ENCODE results near the gene ARID3A.

ARID3A gene

DNA sequence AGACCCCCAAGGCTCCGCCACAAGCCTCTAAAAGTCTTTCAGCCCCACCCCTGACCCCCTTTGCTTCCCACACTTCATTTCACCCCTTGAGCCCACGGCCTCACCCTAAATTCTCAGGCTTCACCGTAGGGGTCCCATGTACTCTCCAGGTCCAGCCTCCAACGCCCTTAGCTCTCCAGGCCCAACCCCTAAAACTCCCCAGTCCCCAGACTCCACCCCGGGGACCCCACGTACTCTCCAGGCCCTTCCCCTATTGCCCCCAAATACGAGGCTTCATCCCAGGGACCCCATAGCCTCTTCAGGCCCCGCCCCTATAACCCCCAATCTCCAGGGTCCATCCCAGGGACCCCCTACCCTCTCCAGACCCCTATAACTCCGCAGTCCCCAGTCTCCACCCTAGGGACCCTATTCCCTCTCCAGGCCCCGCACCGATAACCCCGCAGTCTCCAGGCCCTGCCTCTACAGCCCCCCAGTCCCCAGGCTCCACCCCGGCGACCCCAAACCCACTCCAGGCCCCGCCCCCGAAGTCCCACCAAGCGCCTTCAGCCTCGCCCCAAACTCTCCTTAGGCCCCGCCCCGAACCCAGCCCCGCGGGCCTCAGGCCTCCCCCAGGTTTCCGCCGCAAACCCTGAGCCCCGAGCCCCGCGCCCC is 33.5 kb upstream of the ARID3A start:
- Histone ChIP-seq H3K36me3 (peaks cover 55% of the 10 kb centered on the region), H3K27ac (peak overlapping the region; percentile 94), H3K4me1 (ENCODE audit: control insufficient read depth in 1 of 2, insufficient read depth in 1 of 2, low read depth in 1 of 2, low read length in 1 of 2) (peaks cover 21 to 23% of the 10 kb centered on the region in 2 experiments), H3K9me3 (no peaks in the 10 kb centered on the region), H3K4me3 (ENCODE audit: low read depth in 1 of 2, low read length in 1 of 2) (peak overlapping the region; percentile 82 to 84), H3K27me3 (no peaks in the 10 kb centered on the region)
- TF ChIP-seq, protein P1, sequence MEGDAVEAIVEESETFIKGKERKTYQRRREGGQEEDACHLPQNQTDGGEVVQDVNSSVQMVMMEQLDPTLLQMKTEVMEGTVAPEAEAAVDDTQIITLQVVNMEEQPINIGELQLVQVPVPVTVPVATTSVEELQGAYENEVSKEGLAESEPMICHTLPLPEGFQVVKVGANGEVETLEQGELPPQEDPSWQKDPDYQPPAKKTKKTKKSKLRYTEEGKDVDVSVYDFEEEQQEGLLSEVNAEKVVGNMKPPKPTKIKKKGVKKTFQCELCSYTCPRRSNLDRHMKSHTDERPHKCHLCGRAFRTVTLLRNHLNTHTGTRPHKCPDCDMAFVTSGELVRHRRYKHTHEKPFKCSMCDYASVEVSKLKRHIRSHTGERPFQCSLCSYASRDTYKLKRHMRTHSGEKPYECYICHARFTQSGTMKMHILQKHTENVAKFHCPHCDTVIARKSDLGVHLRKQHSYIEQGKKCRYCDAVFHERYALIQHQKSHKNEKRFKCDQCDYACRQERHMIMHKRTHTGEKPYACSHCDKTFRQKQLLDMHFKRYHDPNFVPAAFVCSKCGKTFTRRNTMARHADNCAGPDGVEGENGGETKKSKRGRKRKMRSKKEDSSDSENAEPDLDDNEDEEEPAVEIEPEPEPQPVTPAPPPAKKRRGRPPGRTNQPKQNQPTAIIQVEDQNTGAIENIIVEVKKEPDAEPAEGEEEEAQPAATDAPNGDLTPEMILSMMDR (IDR thresholded peaks at IDR 0.05), result no peak

DNA sequence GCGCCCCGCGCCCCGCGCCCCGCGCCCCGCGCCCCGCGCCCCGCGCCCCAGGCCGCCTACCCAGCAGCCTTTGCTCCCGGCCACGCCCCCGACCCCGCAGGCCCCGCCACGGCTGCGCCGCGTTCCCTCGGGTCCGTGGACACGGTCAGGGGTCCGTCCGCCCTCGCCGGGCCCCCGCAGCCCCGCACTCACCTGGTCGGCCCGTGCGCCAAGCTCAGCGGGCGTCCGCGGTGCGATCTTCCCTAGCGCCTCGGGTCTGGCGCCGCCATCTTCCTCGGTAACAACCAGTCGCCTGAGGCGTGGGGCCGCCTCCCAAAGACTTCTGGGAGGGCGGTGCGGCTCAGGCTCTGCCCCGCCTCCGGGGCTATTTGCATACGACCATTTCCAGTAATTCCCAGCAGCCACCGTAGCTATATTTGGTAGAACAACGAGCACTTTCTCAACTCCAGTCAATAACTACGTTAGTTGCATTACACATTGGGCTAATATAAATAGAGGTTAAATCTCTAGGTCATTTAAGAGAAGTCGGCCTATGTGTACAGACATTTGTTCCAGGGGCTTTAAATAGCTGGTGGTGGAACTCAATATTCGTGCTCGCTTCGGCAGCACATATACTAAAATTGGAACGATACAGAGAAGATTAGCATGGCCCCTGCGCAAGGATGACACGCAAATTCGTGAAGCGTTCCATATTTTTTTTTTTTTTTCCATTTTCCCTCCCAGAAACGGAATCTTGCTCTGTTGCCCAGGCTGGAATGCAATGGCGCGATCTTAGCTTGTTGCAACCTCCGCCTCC is 32.7 kb upstream of the ARID3A start, which contains the start of the genes MED16 and RNU6-9:
Gene MED16, minus strand, starts transcription at position 294 of the 796 bp plus-strand sequence. CDS start 2,056 bp downstream, outside the sequence.
Gene RNU6-9, plus strand, starts transcription at position 591 of the 796 bp plus-strand sequence.
- H3K36me3 ChIP-seq, result peaks cover 54% of the 10 kb centered on the region
- no peaks in the 10 kb centered on the region for H3K27me3 ChIP-seq
- peak within 1 kb of the TSS; percentile 94 for H3K27ac ChIP-seq
- peaks cover 21 to 23% of the 10 kb centered on the region in 2 experiments for H3K4me1 ChIP-seq (ENCODE audit: control insufficient read depth in 1 of 2, insufficient read depth in 1 of 2, low read depth in 1 of 2, low read length in 1 of 2)
- TF ChIP-seq, protein P1 (IDR thresholded peaks at IDR 0.05), result peak; percentile 49
- peak within 1 kb of the TSS; percentile 82 to 84 for H3K4me3 ChIP-seq (ENCODE audit: low read depth in 1 of 2, low read length in 1 of 2)
- no peaks in the 10 kb centered on the region for H3K9me3 ChIP-seq

DNA sequence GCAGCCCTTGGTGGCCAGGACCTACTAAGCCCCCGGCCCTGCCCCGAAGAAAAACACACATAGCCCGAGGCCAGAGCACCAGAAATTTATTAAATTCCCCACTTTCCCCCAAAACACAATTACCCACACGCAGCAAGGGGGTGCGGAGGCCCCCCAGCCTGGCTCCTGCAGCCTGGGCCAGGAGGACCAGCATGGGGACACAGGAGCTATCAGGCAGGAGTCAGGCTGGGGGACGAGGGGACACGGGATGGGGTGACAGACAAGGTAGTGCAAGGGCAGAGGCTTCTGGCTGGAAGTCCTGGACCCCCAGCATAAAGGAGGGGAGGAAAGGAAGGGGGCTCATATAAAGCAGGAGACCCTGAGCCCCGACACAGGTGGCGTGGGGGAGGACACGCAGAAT is 29.4 kb upstream of the ARID3A start:
- no peak overlapping the region for H3K4me3 ChIP-seq (ENCODE audit: low read depth in 1 of 2, low read length in 1 of 2)
- H3K9me3 ChIP-seq, result no peaks in the 10 kb centered on the region
- peaks cover 23 to 36% of the 10 kb centered on the region in 2 experiments for H3K4me1 ChIP-seq (ENCODE audit: control insufficient read depth in 1 of 2, insufficient read depth in 1 of 2, low read depth in 1 of 2, low read length in 1 of 2)
- TF ChIP-seq, protein P1 (IDR thresholded peaks at IDR 0.05), result no peak
- peak overlapping the region; percentile 51 for H3K27ac ChIP-seq
- no peaks in the 10 kb centered on the region for H3K27me3 ChIP-seq
- H3K36me3 ChIP-seq, result peaks cover 57% of the 10 kb centered on the region

DNA sequence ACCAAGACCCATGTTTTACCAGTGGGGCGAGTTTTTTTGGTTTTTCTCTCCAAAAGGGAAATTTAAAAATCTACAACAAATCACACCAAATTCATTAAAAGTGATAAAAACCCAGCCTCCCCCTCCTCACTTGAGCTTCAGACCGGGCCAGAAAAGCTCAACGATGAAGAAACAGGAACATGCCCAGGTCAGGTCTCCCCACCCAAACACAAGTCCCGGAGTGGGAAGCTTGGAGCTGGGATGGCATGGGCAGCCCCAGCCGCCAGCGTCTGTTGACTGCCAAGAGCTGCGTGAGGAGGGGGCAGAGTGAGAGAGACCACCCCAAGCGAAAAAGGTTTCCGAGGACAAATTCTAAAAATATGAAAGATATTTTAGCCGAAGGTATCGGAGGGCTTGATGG is 28.8 kb upstream of the ARID3A start:
- no peaks in the 10 kb centered on the region for H3K9me3 ChIP-seq
- TF ChIP-seq, protein P1 (IDR thresholded peaks at IDR 0.05), result no peak
- H3K27me3 ChIP-seq, result no peaks in the 10 kb centered on the region
- peaks cover 21 to 35% of the 10 kb centered on the region in 2 experiments for H3K4me1 ChIP-seq (ENCODE audit: control insufficient read depth in 1 of 2, insufficient read depth in 1 of 2, low read depth in 1 of 2, low read length in 1 of 2)
- peak overlapping the region; percentile 51 for H3K27ac ChIP-seq
- no peak overlapping the region for H3K4me3 ChIP-seq (ENCODE audit: low read depth in 1 of 2, low read length in 1 of 2)
- peaks cover 63% of the 10 kb centered on the region for H3K36me3 ChIP-seq

DNA sequence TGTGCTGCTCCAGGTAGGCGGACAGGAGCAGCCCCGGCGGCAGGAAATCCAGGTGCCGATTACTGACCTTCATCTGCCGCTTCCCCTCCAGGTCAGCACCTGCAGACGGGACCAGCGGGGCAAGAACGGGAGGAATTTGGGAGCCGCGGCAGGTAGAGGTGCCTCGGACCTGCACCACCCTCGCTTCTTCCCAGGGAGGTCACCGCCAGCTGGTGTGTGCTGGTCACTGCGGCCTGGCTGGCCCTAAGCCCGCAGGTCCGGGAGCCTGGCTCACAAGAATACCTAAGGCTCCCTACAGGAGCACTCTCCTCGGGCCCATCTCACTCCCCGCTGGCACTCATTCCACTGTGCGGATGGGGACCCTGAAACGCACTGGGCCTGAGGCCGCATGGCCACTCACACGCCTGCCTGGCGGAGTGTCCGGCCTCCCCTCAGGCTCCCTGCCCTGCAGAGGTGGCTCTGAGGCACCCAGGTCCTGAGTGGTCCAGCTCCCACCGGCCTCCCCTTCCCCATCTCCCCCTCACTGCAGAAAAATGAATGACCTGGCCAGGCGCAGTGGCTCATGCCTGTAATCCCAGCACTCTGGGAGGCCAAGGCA is 28.3 kb upstream of the ARID3A start:
- H3K27ac ChIP-seq, result peak overlapping the region; percentile 51
- H3K27me3 ChIP-seq, result no peaks in the 10 kb centered on the region
- TF ChIP-seq, protein P1 (IDR thresholded peaks at IDR 0.05), result peak; percentile 13
- H3K36me3 ChIP-seq, result peaks cover 68% of the 10 kb centered on the region
- H3K9me3 ChIP-seq, result no peaks in the 10 kb centered on the region
- H3K4me3 ChIP-seq (ENCODE audit: low read depth in 1 of 2, low read length in 1 of 2), result no peak overlapping the region
- peaks cover 15 to 30% of the 10 kb centered on the region in 2 experiments for H3K4me1 ChIP-seq (ENCODE audit: control insufficient read depth in 1 of 2, insufficient read depth in 1 of 2, low read depth in 1 of 2, low read length in 1 of 2)
